NB4 (cell line): ENCODE results near the gene LRCOL1.

Experiments used
- DNase-seq: peaks from one replicate; pipeline ENCODE4 v3.0.0; 2010; ENCODE audit warnings: low read depth
- H3K4me3 ChIP-seq: one replicate; pipeline ENCODE4 v1.5.1; 2011; ENCODE audit warnings: mild to moderate bottlenecking, low read depth, low read length, moderate library complexity
- MAX ChIP-seq: IDR thresholded peaks from 2 replicates; pipeline ENCODE4 v1.6.1; 2011; ENCODE audit warnings: low read depth, low read length
- MYC ChIP-seq: IDR thresholded peaks from 2 replicates; pipeline ENCODE4 v1.6.1; 2011; ENCODE audit warnings: low read depth, low read length
- POLR2A ChIP-seq: IDR thresholded peaks from 2 replicates; pipeline ENCODE4 v1.6.1; 2011; ENCODE audit warnings: mild to moderate bottlenecking; ENCODE audit not compliant: insufficient read length; ENCODE audit errors: extremely low read depth
- TF ChIP-seq, protein P1 (sequence below): IDR thresholded peaks from one replicate; pipeline ENCODE4 v1.5.1; 2012; ENCODE audit warnings: low read depth, low read length

The LRCOL1 gene

GRCh38 chr12:132604668-132605441, 5.5 kb downstream of the LRCOL1 start:
- no peak for TF ChIP-seq POLR2A
- TF ChIP-seq, protein P1, sequence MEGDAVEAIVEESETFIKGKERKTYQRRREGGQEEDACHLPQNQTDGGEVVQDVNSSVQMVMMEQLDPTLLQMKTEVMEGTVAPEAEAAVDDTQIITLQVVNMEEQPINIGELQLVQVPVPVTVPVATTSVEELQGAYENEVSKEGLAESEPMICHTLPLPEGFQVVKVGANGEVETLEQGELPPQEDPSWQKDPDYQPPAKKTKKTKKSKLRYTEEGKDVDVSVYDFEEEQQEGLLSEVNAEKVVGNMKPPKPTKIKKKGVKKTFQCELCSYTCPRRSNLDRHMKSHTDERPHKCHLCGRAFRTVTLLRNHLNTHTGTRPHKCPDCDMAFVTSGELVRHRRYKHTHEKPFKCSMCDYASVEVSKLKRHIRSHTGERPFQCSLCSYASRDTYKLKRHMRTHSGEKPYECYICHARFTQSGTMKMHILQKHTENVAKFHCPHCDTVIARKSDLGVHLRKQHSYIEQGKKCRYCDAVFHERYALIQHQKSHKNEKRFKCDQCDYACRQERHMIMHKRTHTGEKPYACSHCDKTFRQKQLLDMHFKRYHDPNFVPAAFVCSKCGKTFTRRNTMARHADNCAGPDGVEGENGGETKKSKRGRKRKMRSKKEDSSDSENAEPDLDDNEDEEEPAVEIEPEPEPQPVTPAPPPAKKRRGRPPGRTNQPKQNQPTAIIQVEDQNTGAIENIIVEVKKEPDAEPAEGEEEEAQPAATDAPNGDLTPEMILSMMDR, result no peak
- TF ChIP-seq MAX, result no peak
- no peak for TF ChIP-seq MYC
- DNase-seq, result no peak
- H3K4me3 ChIP-seq, result no peak overlapping the region

DNA sequence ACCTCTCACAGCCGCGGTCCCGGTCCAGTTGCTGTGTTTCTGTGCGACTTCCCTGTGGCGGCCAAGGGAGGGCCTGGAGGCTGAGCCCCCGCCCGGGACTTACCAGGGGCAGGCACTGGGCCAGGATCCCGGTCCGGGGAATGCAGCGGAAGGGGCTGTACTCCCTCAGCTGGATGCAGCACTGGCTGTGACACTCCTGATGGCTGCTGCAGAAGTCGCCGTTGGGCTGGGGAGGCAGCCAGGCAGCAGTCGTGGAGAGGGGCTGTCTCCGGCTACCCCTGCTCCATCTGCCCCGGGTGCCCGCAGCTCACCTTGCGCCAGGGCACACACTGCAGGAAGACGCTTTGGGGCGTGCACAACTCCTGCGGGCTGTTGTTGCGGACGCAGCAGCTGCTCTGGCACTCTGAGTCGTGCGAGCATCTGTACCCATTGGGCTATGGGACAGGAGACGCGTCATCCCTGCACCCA, 6.2 kb downstream of the LRCOL1 start:
- TF ChIP-seq, protein P1, result no peak
- TF ChIP-seq POLR2A, result no peak
- no peak for TF ChIP-seq MYC
- TF ChIP-seq MAX, result no peak
- no peak for DNase-seq

DNA sequence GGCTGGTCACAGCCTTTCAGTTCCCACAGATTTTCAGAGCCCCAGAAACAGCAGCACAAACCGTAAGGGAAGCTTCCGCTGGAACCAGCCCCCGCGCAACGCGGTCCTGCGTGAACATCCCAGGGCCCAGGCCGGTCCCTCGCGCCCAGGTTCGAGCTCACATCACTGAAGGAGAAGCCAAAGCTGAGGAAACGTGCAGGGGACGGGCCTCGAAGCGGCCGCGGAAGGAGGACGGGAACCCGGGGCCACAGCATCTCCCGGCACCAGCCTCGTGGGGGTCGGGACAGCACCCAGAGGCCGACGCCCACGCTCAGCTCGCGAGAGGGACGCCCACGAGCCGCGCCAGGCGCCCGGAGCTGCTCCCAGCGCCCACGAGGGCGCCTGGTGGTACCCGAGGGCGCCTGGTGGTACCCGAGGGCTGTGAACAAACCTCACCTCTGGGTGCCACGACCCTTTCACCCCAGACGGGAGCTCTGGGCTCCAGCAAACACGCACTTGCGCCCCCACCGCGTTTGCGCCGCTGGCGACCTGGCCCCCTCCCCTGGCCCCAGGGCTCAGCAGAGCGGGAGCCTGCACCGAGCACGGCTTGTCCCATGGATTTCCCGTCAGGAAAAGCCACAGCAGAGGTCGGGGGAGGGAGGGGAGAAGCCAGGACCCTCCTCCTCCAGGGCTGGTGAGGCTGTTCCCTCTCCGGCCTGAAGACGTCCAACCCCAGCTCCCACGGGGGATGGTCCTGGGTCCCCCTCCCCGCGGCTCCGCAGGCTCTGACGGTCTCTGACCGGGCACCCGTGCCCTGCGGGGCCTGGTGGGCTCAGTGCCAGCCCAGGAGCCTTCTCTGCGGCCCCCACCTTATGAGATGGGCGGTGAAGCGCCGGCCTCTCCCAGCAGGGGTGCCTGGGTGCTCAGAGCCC, 6.9 kb downstream of the LRCOL1 start:
- TF ChIP-seq, protein P1, result no peak
- TF ChIP-seq MAX (no peak), MYC (no peak), POLR2A (no peak)
- no peak for DNase-seq
- H3K4me3 ChIP-seq, result no peak overlapping the region

More for the DNA sequence above, 6.2 kb downstream of the LRCOL1 start:
- no peak overlapping the region for H3K4me3 ChIP-seq

DNA sequence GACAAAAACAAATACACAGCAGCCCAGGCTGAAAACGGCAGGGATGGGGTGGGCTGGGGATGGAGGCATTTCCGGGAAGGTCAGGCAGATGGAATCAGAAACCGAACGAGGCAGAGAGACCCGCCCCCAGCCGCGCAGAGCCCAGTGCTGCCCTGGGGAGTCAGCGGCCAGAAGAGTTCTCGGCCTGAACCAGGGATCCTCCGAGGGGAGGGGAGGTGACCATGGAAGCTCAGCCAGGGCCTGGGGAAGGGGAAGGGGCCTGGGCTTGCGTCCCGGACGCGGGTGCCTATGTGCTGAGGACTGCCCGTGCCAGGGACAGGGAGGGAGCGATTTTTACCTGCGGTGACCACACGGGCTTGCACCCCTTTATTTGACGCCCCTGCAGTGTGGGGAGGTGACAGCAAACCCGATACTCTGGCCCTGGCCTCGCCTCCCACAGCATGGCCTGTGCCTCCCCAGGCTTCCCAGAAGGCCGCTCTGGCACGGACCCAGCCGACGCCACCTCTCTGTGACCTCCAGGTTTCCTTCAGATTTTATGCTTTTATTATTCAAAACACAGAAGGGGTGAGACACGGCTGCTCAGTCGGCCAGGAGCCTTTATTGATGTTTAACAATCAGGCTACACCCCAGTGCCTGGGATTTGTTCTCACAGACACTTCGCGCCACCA, 7.7 kb downstream of the LRCOL1 start:
- no peak for DNase-seq
- no peak overlapping the region for H3K4me3 ChIP-seq
- TF ChIP-seq MYC (no peak), MAX (no peak)

DNA sequence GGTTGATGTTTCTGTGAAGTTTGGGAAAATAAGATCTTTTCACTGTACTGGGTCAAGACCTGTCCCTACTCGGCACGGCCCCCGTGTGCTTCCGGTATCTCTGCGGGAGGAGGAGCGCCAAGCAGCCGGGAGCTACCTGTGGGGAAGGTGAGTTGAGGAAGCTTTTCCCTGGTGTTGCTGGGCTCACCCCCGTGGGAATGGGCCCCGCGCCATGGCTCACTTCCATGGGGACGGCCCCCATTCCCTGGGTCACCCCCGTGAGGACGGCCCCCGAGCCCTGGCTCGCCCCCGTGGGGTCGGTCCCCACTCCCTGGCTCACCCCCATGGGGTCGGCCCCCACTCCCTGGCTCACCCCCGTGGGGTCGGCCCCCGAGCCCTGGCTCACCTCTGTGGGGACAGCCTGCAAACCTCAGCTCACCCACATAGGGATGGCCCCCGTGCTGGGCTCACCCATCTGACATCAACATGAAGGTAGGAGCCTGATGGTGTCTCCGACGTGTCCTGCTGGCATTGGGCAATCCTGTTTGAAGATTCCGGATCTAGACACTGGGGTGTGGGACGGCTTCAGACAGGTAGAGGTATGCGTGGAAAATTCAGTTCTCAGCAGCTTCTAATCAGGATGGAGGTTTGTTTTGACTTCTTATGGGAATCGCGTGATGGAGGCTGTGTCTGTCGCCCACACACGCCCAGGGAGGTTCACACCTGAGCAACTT, 9.1 kb downstream of the LRCOL1 start:
- no peak overlapping the region for H3K4me3 ChIP-seq
- TF ChIP-seq POLR2A, result no peak
- DNase-seq, result no peak
